Measurements from ENCODE around the gene DHRS7B.

DNA sequence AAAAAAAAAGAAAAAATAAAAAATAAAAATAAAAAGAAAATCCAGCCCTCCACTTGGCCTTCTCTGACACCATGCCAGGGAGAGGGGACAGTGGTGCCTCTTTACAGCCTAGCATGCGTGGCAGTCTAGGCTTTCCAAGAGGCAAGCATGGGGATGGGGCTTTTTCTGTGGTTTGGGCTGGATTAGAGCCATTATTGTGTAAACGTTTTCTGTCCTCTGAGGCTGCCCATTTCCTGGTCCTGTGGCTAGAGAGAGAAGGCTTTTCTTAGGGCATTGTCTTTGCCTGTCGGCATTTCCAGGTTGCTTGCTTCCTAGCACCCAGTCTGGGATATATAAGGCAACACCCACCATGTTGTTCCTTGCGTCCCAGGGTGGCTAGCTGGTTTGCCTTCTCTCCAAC lies 2.7 kb upstream of the DHRS7B start:
- TF ChIP-seq, protein P1, sequence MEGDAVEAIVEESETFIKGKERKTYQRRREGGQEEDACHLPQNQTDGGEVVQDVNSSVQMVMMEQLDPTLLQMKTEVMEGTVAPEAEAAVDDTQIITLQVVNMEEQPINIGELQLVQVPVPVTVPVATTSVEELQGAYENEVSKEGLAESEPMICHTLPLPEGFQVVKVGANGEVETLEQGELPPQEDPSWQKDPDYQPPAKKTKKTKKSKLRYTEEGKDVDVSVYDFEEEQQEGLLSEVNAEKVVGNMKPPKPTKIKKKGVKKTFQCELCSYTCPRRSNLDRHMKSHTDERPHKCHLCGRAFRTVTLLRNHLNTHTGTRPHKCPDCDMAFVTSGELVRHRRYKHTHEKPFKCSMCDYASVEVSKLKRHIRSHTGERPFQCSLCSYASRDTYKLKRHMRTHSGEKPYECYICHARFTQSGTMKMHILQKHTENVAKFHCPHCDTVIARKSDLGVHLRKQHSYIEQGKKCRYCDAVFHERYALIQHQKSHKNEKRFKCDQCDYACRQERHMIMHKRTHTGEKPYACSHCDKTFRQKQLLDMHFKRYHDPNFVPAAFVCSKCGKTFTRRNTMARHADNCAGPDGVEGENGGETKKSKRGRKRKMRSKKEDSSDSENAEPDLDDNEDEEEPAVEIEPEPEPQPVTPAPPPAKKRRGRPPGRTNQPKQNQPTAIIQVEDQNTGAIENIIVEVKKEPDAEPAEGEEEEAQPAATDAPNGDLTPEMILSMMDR (IDR thresholded peaks at IDR 0.05; ENCODE audit: poor library complexity, severe bottlenecking), result no peak
- TF ChIP-seq TAF1 (IDR thresholded peaks at IDR 0.05; ENCODE audit: low read depth) (no peak), SMC3 (conservative IDR thresholded peaks at IDR 0.05; ENCODE audit: poor library complexity) (no peak), POLR2AphosphoS5 (IDR thresholded peaks at IDR 0.05) (no peak), EP300 (conservative IDR thresholded peaks at IDR 0.05; ENCODE audit: poor library complexity, severe bottlenecking) (no peak)
